Ishikawa (cell line): ENCODE measurements around the gene DIP2C.

Experiments used
- CEBPB ChIP-seq: IDR thresholded peaks from 2 replicates; pipeline ENCODE4 v1.6.1; 2012
- CREB1 ChIP-seq: IDR thresholded peaks from 2 replicates; pipeline ENCODE4 v1.6.1; 2012; ENCODE audit warnings: low read depth
- EGR1 ChIP-seq: IDR thresholded peaks from 2 replicates; pipeline ENCODE4 v1.6.1; 2012
- EP300 ChIP-seq: IDR thresholded peaks from 2 replicates; pipeline ENCODE4 v1.6.1; 2012; ENCODE audit warnings: borderline replicate concordance
- FOXM1 ChIP-seq: IDR thresholded peaks from 2 replicates; pipeline ENCODE4 v1.6.1; 2012; ENCODE audit warnings: low read depth, borderline replicate concordance
- NFIC ChIP-seq: IDR thresholded peaks from 2 replicates; pipeline ENCODE4 v1.6.1; 2012
- RAD21 ChIP-seq: IDR thresholded peaks from 2 replicates; pipeline ENCODE4 v1.6.1; 2012; ENCODE audit warnings: low read depth
- REST ChIP-seq: IDR thresholded peaks from 2 replicates; pipeline ENCODE4 v1.6.1; 2012; ENCODE audit warnings: low read depth, mild to moderate bottlenecking
- TAF1 ChIP-seq: IDR thresholded peaks from 2 replicates; pipeline ENCODE4 v1.6.1; 2012; ENCODE audit warnings: low read depth, mild to moderate bottlenecking
- TCF12 ChIP-seq: IDR thresholded peaks from 2 replicates; pipeline ENCODE4 v1.6.1; 2012; ENCODE audit warnings: low read depth
- TEAD4 ChIP-seq: IDR thresholded peaks from 2 replicates; pipeline ENCODE4 v1.6.1; 2012
- USF1 ChIP-seq: IDR thresholded peaks from 2 replicates; pipeline ENCODE4 v1.6.1; 2012
- YY1 ChIP-seq: IDR thresholded peaks from 2 replicates; pipeline ENCODE4 v1.6.1; 2012; ENCODE audit warnings: low read depth
- ZBTB7A ChIP-seq: IDR thresholded peaks from 2 replicates; pipeline ENCODE4 v1.6.1; 2012; ENCODE audit warnings: low read depth
- TF ChIP-seq, protein P1 (sequence below): IDR thresholded peaks from 2 replicates; pipeline ENCODE4 v1.6.1; 2012

DIP2C gene

DNA sequence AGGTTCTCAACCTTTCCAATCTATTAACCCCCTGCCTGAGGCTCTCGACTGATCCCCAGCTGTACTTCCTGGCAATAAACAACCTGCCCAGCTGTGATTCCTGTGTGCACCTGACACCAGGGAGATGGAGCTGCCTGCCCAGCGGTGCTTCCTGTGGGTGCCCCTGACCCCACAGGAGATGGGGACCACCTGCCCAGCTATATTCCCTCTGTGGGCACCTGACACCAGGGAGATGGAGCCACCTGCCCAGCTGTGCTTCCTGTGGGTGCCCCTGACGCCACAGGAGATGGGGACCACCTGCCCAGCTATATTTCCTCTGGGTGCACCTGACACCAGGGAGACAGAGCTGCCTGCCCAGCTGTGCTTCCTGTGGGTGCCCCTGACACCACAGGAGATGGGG is 184.0 kb downstream of the DIP2C start:
- peak; percentile 84 for TF ChIP-seq FOXM1
- TF ChIP-seq RAD21, result no peak
- no peak for TF ChIP-seq REST
- TF ChIP-seq TCF12, result peak; percentile 98
- no peak for TF ChIP-seq CREB1
- TF ChIP-seq ZBTB7A, result no peak
- no peak for TF ChIP-seq USF1
- no peak for TF ChIP-seq EGR1
- TF ChIP-seq TAF1, result no peak
- no peak for TF ChIP-seq TEAD4
- TF ChIP-seq EP300, result peak; percentile 94
- TF ChIP-seq NFIC, result peak; percentile 61; the same call in 1 of the 2 replicates
- TF ChIP-seq YY1, result no peak
- TF ChIP-seq, protein P1, sequence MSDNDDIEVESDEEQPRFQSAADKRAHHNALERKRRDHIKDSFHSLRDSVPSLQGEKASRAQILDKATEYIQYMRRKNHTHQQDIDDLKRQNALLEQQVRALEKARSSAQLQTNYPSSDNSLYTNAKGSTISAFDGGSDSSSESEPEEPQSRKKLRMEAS, result no peak
- TF ChIP-seq CEBPB, result no peak

DNA sequence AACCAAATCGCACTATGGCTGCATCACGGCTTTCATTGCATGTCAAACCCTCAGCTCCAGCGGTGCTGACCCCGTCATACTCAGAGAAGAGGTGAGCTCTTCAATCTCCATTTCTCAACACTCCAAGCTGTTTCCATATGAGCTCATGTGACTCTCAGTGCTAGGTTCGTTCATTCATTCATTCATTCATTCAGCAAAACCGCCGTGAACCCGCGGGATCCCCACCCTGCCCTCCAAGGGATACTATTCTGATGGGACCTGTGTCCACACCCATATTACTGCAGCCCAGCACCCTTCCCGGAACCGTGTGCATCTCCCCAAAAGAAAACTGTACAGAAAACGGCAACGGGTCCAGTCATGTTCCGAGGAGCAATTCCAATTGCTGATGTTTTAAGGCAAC is 184.7 kb downstream of the DIP2C start:
- TF ChIP-seq RAD21, result no peak
- TF ChIP-seq CREB1, result no peak

DNA sequence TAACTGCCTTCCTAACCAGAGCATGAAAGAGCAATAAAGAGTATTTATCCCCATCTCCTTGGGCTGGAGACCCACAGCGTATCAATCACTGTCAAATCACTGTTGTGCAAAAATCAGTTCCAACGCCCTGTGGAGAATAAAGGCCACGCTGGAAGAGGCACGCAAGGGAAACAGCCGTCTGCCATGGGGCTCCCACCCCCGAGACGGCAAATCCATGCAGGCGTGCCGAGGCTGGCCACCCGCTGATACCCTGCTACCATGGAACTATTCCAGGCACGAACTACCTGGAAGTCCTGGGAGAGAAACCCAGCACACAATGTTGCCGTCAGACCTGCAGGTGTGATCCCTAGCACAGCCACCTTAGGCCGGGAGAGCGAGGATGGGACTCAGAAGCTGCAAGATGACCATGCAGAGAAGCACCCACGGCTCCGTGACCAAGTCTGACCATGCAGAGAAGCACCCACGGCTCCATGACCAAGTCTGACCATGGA is 185.3 kb downstream of the DIP2C start:
- TF ChIP-seq TEAD4 (peak; percentile 59), TAF1 (no peak), ZBTB7A (no peak), RAD21 (no peak), EGR1 (no peak), YY1 (no peak), CEBPB (no peak), CREB1 (no peak), REST (no peak), EP300 (peak; percentile 94), FOXM1 (peak; percentile 86), NFIC (peak; percentile 65), TCF12 (peak; percentile 95), USF1 (no peak)
- TF ChIP-seq, protein P1, result no peak

DNA sequence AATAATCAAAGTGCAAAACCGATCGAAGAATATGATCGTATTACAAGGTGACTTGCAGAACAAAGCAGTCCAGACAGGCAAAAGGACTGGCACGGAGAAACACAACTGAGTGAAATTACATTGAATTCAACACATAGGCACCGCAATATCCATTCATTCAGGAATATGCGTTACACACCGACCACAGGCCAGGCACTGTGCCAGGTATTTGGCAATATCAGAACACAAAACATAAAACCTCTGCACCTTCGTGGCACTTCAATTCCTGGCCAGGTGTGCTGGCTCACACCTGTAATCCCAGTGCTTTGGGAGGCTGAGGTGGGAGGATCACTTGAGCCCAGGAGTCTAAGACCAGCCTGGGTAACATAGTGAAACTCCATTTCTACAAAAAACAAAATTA is 187.9 kb downstream of the DIP2C start:
- TF ChIP-seq EGR1, result no peak
- TF ChIP-seq TAF1, result no peak
- peak; percentile 87 for TF ChIP-seq CEBPB
- 0 out of 2 replicates have a peak, but pooled peaks have one; percentile 30 for TF ChIP-seq TCF12
- TF ChIP-seq EP300, result no peak
- peak; percentile 58 for TF ChIP-seq NFIC
- TF ChIP-seq FOXM1, result no peak

- no peak for TF ChIP-seq USF1
- no peak for TF ChIP-seq NFIC
- no peak for TF ChIP-seq RAD21
- no peak for TF ChIP-seq ZBTB7A
- TF ChIP-seq CEBPB, result no peak
- no peak for TF ChIP-seq CREB1
- no peak for TF ChIP-seq FOXM1
- no peak for TF ChIP-seq EP300
- TF ChIP-seq YY1, result no peak
- no peak for TF ChIP-seq EGR1
- no peak for TF ChIP-seq TEAD4
- TF ChIP-seq REST, result no peak
- no peak for TF ChIP-seq TAF1
- TF ChIP-seq, protein P1, result no peak
- no peak for TF ChIP-seq TCF12
Measured at GRCh38 chr10:500876-501275, 188.6 kb downstream of the DIP2C start.
